ENCODE data around the gene CCDC169. TPM values are rescaled to one million over a fixed set of nuclear protein-coding genes. Genes with fewer than 3 reads are reported as not detected.

The CCDC169 gene
- total and polyA plus RNA-seq, 2 of the 4 experiments (the other 2 are of a cell fraction), result 0.54 to 0.62 TPM

DNA sequence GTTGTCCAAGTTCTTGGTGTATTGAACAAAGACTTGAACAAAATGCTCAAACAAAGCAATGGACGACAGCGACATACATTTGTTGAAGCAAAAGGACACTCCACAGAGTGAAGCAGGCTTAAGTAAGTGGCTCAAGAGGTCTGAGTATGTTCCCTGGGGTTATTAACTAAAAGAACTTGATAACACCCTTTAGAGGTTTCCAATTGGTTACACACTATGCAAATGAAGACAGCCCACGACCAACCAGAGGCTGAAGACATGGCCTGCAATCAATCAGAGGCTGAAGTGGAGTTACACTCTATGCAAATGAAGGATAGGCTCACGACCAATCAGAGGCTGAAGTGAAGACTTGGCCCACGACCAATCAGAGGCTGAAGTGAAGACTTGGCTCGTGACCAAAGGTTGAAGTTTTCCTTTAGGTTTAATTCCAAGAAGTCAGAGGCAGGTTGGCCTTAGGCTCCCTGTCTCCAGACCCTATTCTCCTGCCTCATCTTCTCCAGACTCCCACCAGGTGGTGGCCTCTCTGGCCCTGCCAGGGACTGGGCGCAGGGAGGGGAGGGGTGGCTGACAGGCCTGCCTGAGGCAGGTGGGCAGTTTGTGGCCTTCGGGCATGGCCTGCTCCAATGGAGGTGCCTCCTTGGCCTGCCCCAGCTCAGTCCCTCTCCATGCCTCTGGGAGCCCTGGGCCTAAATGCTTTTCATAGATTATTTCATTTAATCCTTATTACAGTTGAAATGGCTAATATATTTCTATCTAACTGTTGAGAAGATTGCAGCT lies 38.1 kb downstream of the CCDC169 start:
- Histone ChIP-seq H2BK5ac (ENCODE audit: low read depth, low read length, poor library complexity, severe bottlenecking) (no peak overlapping the region), H4K20me1 (ENCODE audit: insufficient read depth, low read length) (no peaks in the 10 kb centered on the region), H3K79me1 (ENCODE audit: low read depth in 1 of 2, low read length in 2 of 2) (no peaks in the 10 kb centered on the region), H3K27ac (ENCODE audit: insufficient read depth, low read length) (no peak overlapping the region), H3K4ac (ENCODE audit: low read depth, low read length) (no peak overlapping the region), H3K4me2 (ENCODE audit: low read depth, low read length) (no peak overlapping the region), H3K4me3 (ENCODE audit: insufficient read depth, low read depth, low read length) (no peak overlapping the region), H3K56ac (ENCODE audit: extremely low read depth, insufficient read depth, low read length) (no peak overlapping the region), H2AK5ac (ENCODE audit: low read depth, low read length) (no peak overlapping the region), H4K91ac (ENCODE audit: insufficient read depth, low read depth, low read length) (no peak overlapping the region), H2AFZ (replicated peaks; ENCODE audit: low read length, poor library complexity) (no peak overlapping the region), H3K23ac (ENCODE audit: low read depth, low read length) (no peak overlapping the region), H2BK15ac (ENCODE audit: low read depth, low read length) (no peak overlapping the region), H4K8ac (ENCODE audit: low read depth in 2 of 2, low read length in 2 of 2) (no peak overlapping the region), H3K36me3 (ENCODE audit: control insufficient read depth, insufficient read depth, low read length) (no peaks in the 10 kb centered on the region), H2BK120ac (ENCODE audit: low read depth, low read length) (no peak overlapping the region), H2BK20ac (ENCODE audit: low read depth, low read length) (no peak overlapping the region), H3K9me3 (ENCODE audit: control insufficient read depth, insufficient read depth, low read length) (no peaks in the 10 kb centered on the region), H2AK9ac (replicated peaks; ENCODE audit: low read depth, low read length, poor library complexity) (no peak overlapping the region), H3K9me1 (ENCODE audit: insufficient read depth, low read length) (no peaks in the 10 kb centered on the region), H3K18ac (ENCODE audit: low read depth, low read length) (no peak overlapping the region), H3K14ac (replicated peaks; ENCODE audit: low read depth, low read length) (no peak overlapping the region), H3K27me3 (ENCODE audit: control insufficient read depth, insufficient read depth, low read length) (no peaks in the 10 kb centered on the region), H4K5ac (ENCODE audit: low read depth, low read length) (no peak overlapping the region), H3K9ac (ENCODE audit: low read depth, low read length) (no peak overlapping the region), H3K4me1 (ENCODE audit: control insufficient read depth, insufficient read depth, low read length) (no peaks in the 10 kb centered on the region)
- ChIA-PET POLR2A (ENCODE audit: unreplicated experiment) (no interaction called here), CTCF (no interaction called here)
- dilution Hi-C loops (cut with HindIII; ENCODE audit: low sequenced_read_pairs, unreplicated experiment) (no loop called here), intact Hi-C loops (cut with micrococcal nuclease) (no loop called here), in situ Hi-C loops (cut with MboI; ENCODE audit: low sequenced_read_pairs) (no loop called here)
- ATAC-seq (ENCODE audit: low read depth), result no peak
- no peak for DNase-seq
- TF ChIP-seq BHLHE40 (IDR thresholded peaks at IDR 0.05; ENCODE audit: low read depth, low read length), result no peak
- TF ChIP-seq NFE2L2 (IDR thresholded peaks at IDR 0.05; ENCODE audit: low read depth, low read length), result no peak
- TF ChIP-seq RAD21 (IDR thresholded peaks at IDR 0.05; ENCODE audit: low read length), result no peak
- TF ChIP-seq, protein P1, sequence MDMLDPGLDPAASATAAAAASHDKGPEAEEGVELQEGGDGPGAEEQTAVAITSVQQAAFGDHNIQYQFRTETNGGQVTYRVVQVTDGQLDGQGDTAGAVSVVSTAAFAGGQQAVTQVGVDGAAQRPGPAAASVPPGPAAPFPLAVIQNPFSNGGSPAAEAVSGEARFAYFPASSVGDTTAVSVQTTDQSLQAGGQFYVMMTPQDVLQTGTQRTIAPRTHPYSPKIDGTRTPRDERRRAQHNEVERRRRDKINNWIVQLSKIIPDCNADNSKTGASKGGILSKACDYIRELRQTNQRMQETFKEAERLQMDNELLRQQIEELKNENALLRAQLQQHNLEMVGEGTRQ (IDR thresholded peaks at IDR 0.05; ENCODE audit: low read depth, low read length), result no peak
- TF ChIP-seq, protein P2, sequence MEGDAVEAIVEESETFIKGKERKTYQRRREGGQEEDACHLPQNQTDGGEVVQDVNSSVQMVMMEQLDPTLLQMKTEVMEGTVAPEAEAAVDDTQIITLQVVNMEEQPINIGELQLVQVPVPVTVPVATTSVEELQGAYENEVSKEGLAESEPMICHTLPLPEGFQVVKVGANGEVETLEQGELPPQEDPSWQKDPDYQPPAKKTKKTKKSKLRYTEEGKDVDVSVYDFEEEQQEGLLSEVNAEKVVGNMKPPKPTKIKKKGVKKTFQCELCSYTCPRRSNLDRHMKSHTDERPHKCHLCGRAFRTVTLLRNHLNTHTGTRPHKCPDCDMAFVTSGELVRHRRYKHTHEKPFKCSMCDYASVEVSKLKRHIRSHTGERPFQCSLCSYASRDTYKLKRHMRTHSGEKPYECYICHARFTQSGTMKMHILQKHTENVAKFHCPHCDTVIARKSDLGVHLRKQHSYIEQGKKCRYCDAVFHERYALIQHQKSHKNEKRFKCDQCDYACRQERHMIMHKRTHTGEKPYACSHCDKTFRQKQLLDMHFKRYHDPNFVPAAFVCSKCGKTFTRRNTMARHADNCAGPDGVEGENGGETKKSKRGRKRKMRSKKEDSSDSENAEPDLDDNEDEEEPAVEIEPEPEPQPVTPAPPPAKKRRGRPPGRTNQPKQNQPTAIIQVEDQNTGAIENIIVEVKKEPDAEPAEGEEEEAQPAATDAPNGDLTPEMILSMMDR (conservative IDR thresholded peaks at IDR 0.05; ENCODE audit: low read depth, low read length), result no peak
- TF ChIP-seq CHD1 (IDR thresholded peaks at IDR 0.05; ENCODE audit: low read depth, low read length), result no peak
- no peak for TF ChIP-seq RCOR1 (IDR thresholded peaks at IDR 0.05; ENCODE audit: insufficient replicate concordance, low read length)
- TF ChIP-seq RFX5 (IDR thresholded peaks at IDR 0.05; ENCODE audit: low read depth, low read length), result no peak
- no peak for TF ChIP-seq MXI1 (IDR thresholded peaks at IDR 0.05; ENCODE audit: borderline replicate concordance, low read depth, low read length)
- no peak for TF ChIP-seq MAZ (IDR thresholded peaks at IDR 0.05; ENCODE audit: borderline replicate concordance, low read depth, low read length)
- no peak for TF ChIP-seq CEBPB (IDR thresholded peaks at IDR 0.05; ENCODE audit: low read depth, low read length)
- no peak for TF ChIP-seq POLR2A (IDR thresholded peaks at IDR 0.05; ENCODE audit: low read depth, low read length)
- no peak for TF ChIP-seq MAFK (IDR thresholded peaks at IDR 0.05; ENCODE audit: low read depth, low read length)
- TF ChIP-seq, protein P3, sequence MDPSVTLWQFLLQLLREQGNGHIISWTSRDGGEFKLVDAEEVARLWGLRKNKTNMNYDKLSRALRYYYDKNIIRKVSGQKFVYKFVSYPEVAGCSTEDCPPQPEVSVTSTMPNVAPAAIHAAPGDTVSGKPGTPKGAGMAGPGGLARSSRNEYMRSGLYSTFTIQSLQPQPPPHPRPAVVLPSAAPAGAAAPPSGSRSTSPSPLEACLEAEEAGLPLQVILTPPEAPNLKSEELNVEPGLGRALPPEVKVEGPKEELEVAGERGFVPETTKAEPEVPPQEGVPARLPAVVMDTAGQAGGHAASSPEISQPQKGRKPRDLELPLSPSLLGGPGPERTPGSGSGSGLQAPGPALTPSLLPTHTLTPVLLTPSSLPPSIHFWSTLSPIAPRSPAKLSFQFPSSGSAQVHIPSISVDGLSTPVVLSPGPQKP (IDR thresholded peaks at IDR 0.05; ENCODE audit: borderline replicate concordance, low read depth, low read length), result no peak
- no peak for TF ChIP-seq FOS (IDR thresholded peaks at IDR 0.05; ENCODE audit: low read depth, low read length)
- TF ChIP-seq SMC3 (IDR thresholded peaks at IDR 0.05; ENCODE audit: low read depth, low read length), result no peak
- BruUV-seq (replicated peaks), result no TSS peak
- WGBS, 2 experiments (ENCODE audit: extremely low coverage in 2 of 2, insufficient read length in 1 of 2), result no CpG with 5 or more reads among the region's 8 CpGs

All from IMR-90 (cell line).